Smooth muscle cell of the brain vasculature (primary cell): ENCODE data around the gene SOX6.
"Not testable (repeated sequence)": the region's sequence is repeated elsewhere in the genome, so short reads cannot be mapped to it uniquely, and the experiment has no call there.

Source experiments
- DNase-seq: peaks from one replicate; pipeline ENCODE4 v3.0.0-alpha.2; 2012; ENCODE audit warnings: low read depth, low spot score

SOX6 gene

GRCh38 chr11:16356057-16356760, at the start of gene SOX6:
SOX6 (minus strand) TSS chr11:16356546; CDS start chr11:16341248, 15,298 bp downstream.
- no peak for DNase-seq

GRCh38 chr11:16404781-16405285, 48.5 kb upstream of the SOX6 start:
- no peak for DNase-seq

- DNase-seq = no peak
Observed at GRCh38 chr11:16403851-16404250, 47.5 kb upstream of the SOX6 start.

- no peak for DNase-seq
Observed at GRCh38 chr11:16403448-16403803, 47.1 kb upstream of the SOX6 start.

- DNase-seq = no peak
Observed at GRCh38 chr11:16402654-16403447, 46.5 kb upstream of the SOX6 start.

GRCh38 chr11:16397390-16397789, 41.0 kb upstream of the SOX6 start:
- DNase-seq = no peak

GRCh38 chr11:16395601-16396000, 39.3 kb upstream of the SOX6 start:
- no peak for DNase-seq

- no peak for DNase-seq
Observed at GRCh38 chr11:16394947-16395346, 38.6 kb upstream of the SOX6 start.

GRCh38 chr11:16393340-16393739, 37.0 kb upstream of the SOX6 start:
- DNase-seq = no peak

- no peak for DNase-seq
Observed at GRCh38 chr11:16392616-16393015, 36.3 kb upstream of the SOX6 start.

GRCh38 chr11:16390826-16391225, 34.5 kb upstream of the SOX6 start:
- not testable (repeated sequence) for DNase-seq

- no peak for DNase-seq
Observed at GRCh38 chr11:16385099-16385498, 28.8 kb upstream of the SOX6 start.

- no peak for DNase-seq
Observed at GRCh38 chr11:16382638-16383380, 26.5 kb upstream of the SOX6 start.

GRCh38 chr11:16382186-16382585, 25.8 kb upstream of the SOX6 start:
- no peak for DNase-seq

GRCh38 chr11:16380941-16381568, 24.7 kb upstream of the SOX6 start:
- DNase-seq = no peak

GRCh38 chr11:16378906-16379305, 22.6 kb upstream of the SOX6 start:
- no peak for DNase-seq

GRCh38 chr11:16377746-16378145, 21.4 kb upstream of the SOX6 start:
- DNase-seq = no peak

- not testable (repeated sequence) for DNase-seq
Observed at GRCh38 chr11:16375664-16376063, 19.3 kb upstream of the SOX6 start.

GRCh38 chr11:16373768-16374167, 17.4 kb upstream of the SOX6 start:
- DNase-seq = no peak

- no peak for DNase-seq
Observed at GRCh38 chr11:16372355-16372754, 16.0 kb upstream of the SOX6 start.

- no peak for DNase-seq
Observed at GRCh38 chr11:16367252-16367651, 10.9 kb upstream of the SOX6 start.
